Loucy (cell line): ENCODE results near the gene SF3B2.

Experiments used
- EZH2phosphoT487 ChIP-seq: fragments of 200-600 bp; IDR thresholded peaks from 2 replicates; pipeline ENCODE4 v1.6.1; 2018; ENCODE audit warnings: antibody characterized with exemption, mild to moderate bottlenecking, moderate library complexity, borderline replicate concordance
- TF ChIP-seq, protein P1 (sequence below): fragments of 200-600 bp; sonication (generic); conservative IDR thresholded peaks from 2 replicates; pipeline ENCODE4 v1.5.1; 2014; ENCODE audit warnings: mild to moderate bottlenecking, antibody characterized with exemption, low read length

- TF ChIP-seq, protein P1, sequence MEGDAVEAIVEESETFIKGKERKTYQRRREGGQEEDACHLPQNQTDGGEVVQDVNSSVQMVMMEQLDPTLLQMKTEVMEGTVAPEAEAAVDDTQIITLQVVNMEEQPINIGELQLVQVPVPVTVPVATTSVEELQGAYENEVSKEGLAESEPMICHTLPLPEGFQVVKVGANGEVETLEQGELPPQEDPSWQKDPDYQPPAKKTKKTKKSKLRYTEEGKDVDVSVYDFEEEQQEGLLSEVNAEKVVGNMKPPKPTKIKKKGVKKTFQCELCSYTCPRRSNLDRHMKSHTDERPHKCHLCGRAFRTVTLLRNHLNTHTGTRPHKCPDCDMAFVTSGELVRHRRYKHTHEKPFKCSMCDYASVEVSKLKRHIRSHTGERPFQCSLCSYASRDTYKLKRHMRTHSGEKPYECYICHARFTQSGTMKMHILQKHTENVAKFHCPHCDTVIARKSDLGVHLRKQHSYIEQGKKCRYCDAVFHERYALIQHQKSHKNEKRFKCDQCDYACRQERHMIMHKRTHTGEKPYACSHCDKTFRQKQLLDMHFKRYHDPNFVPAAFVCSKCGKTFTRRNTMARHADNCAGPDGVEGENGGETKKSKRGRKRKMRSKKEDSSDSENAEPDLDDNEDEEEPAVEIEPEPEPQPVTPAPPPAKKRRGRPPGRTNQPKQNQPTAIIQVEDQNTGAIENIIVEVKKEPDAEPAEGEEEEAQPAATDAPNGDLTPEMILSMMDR, result no peak
- TF ChIP-seq EZH2phosphoT487, result no peak
Measured at GRCh38 chr11:66016793-66017177, 35.4 kb upstream of the SF3B2 start.
